Forelimb muscle (tissue), 1 donor: ENCODE measurements around the gene WDR27. TPM values are rescaled to one million over a fixed set of nuclear protein-coding genes. Genes with fewer than 3 reads are reported as not detected.
A peak's percentile ranks its signal among the peaks of the same experiment; 100 is the strongest.
"Not testable (repeated sequence)": the region's sequence is repeated elsewhere in the genome, so short reads cannot be mapped to it uniquely, and the experiment has no call there.

ENCODE experiments used
- DNase-seq: peaks from one replicate; pipeline ENCODE4 v3.0.0-alpha.2; 2013; ENCODE audit warnings: low read depth
- polyA plus RNA-seq: library from polyadenylated mRNA; unstranded; fragments of 120-200 nt; gene quantifications from one replicate; pipeline ENCODE4 v1.2.1, GENCODE V29; 2013; ENCODE audit not compliant: insufficient read length

WDR27 gene
- polyA plus RNA-seq, 1 donor: 42.5 TPM

- no peak for DNase-seq
Observed at GRCh38 chr6:169710009-169710408, 8.2 kb upstream of the WDR27 start.

- DNase-seq: no peak
Observed at GRCh38 chr6:169709293-169709692, 7.5 kb upstream of the WDR27 start.

GRCh38 chr6:169707772-169708171 lies 5.9 kb upstream of the WDR27 start:
- DNase-seq: no peak

- DNase-seq: no peak
Observed at GRCh38 chr6:169702840-169703246, 1.0 kb upstream of the WDR27 start.

GRCh38 chr6:169701311-169701953 lies 397 bp downstream of the WDR27 start:
- no peak for DNase-seq

- DNase-seq: no peak
Observed at GRCh38 chr6:169700296-169700695, 1.5 kb downstream of the WDR27 start.

GRCh38 chr6:169697115-169697514 lies 4.7 kb downstream of the WDR27 start:
- DNase-seq: not testable (repeated sequence)

GRCh38 chr6:169695131-169695530 lies 6.7 kb downstream of the WDR27 start:
- no peak for DNase-seq

GRCh38 chr6:169692516-169692915 lies 9.3 kb downstream of the WDR27 start:
- no peak for DNase-seq

- no peak for DNase-seq
Observed at GRCh38 chr6:169691260-169691659, 10.6 kb downstream of the WDR27 start.

GRCh38 chr6:169689287-169689686 lies 12.5 kb downstream of the WDR27 start:
- no peak for DNase-seq

- no peak for DNase-seq
Observed at GRCh38 chr6:169685860-169686259, 16.0 kb downstream of the WDR27 start.

GRCh38 chr6:169684056-169684455 lies 17.8 kb downstream of the WDR27 start:
- no peak for DNase-seq

GRCh38 chr6:169678342-169678741 lies 23.5 kb downstream of the WDR27 start:
- no peak for DNase-seq

- no peak for DNase-seq
Observed at GRCh38 chr6:169677096-169677495, 24.7 kb downstream of the WDR27 start.

GRCh38 chr6:169675011-169675410 lies 26.8 kb downstream of the WDR27 start:
- no peak for DNase-seq

- no peak for DNase-seq
Observed at GRCh38 chr6:169671563-169671962, 30.3 kb downstream of the WDR27 start.

GRCh38 chr6:169669889-169670288 lies 31.9 kb downstream of the WDR27 start:
- DNase-seq: peak; percentile 5

GRCh38 chr6:169669147-169669546 lies 32.7 kb downstream of the WDR27 start:
- no peak for DNase-seq

GRCh38 chr6:169668203-169668847 lies 33.5 kb downstream of the WDR27 start:
- no peak for DNase-seq

GRCh38 chr6:169667716-169668115 lies 34.1 kb downstream of the WDR27 start:
- no peak for DNase-seq

- DNase-seq: no peak
Observed at GRCh38 chr6:169666441-169666840, 35.4 kb downstream of the WDR27 start.

GRCh38 chr6:169665289-169665688 lies 36.5 kb downstream of the WDR27 start:
- no peak for DNase-seq

GRCh38 chr6:169664227-169664626 lies 37.6 kb downstream of the WDR27 start:
- DNase-seq: no peak
